SU-DHL-6 (cell line): Measurements from ENCODE around the gene ZNF205.

Source experiments
- H2AFZ ChIP-seq: fragments of 200-600 bp; sonication (generic); 2 replicates; pipeline ENCODE4 v1.6.1; 2014; ENCODE audit warnings: low read depth, mild to moderate bottlenecking, moderate library complexity, mixed read lengths, antibody characterized with exemption, low read length; ENCODE audit not compliant: severe bottlenecking
- H3F3A ChIP-seq: fragments of 200-600 bp; shearing (Covaris generic); 2 replicates; pipeline ENCODE4 v1.6.0; 2016; ENCODE audit warnings: antibody characterized with exemption, mild to moderate bottlenecking; ENCODE audit not compliant: insufficient read depth
- H3K27ac ChIP-seq: fragments of 200-600 bp; sonication (generic); 2 replicates; pipeline ENCODE4 v1.5.1; 2016; ENCODE audit warnings: low read depth, mild to moderate bottlenecking, low read length, moderate library complexity, mixed read lengths
- H3K27me3 ChIP-seq: fragments of 200-600 bp; sonication (generic), shearing (Covaris generic); 2 replicates; pipeline ENCODE4 v1.6.0; 2014; ENCODE audit warnings: mild to moderate bottlenecking, low read length
- H3K36me3 ChIP-seq: fragments of 200-600 bp; sonication (generic); 2 replicates; pipeline ENCODE4 v1.6.1; 2014; ENCODE audit warnings: mild to moderate bottlenecking, low read length, mixed read lengths
- H3K4me2 ChIP-seq: fragments of 300-600, 200-600 bp; shearing (Covaris generic), sonication (generic); 2 replicates; pipeline ENCODE4 v1.6.0; 2014; ENCODE audit warnings: low read length, low read depth, mild to moderate bottlenecking; ENCODE audit not compliant: poor library complexity, severe bottlenecking
- H3K4me3 ChIP-seq: fragments of 200-600 bp; sonication (generic); 2 replicates; pipeline ENCODE4 v1.5.1; 2014; ENCODE audit warnings: antibody characterized with exemption, low read length, mild to moderate bottlenecking, mixed read lengths; ENCODE audit not compliant: insufficient read depth, poor library complexity, severe bottlenecking
- H3K79me2 ChIP-seq: fragments of 200-600 bp; sonication (generic); 2 replicates; pipeline ENCODE4 v1.6.1; 2014; ENCODE audit warnings: mild to moderate bottlenecking, low read length, moderate library complexity; ENCODE audit not compliant: insufficient read depth
- H3K9ac ChIP-seq: fragments of 200-600 bp; sonication (generic); 2 replicates; pipeline ENCODE4 v1.7.0; 2014; ENCODE audit warnings: mild to moderate bottlenecking, low read length
- H3K9me2 ChIP-seq: fragments of 200-600 bp; sonication (generic); replicated peaks from 2 replicates; pipeline ENCODE4 v1.6.1; 2014; ENCODE audit warnings: low read length; ENCODE audit not compliant: insufficient read depth
- H3K9me3 ChIP-seq: fragments of 200-600 bp; sonication (generic); 2 replicates; pipeline ENCODE4 v1.6.1; 2014; ENCODE audit warnings: low read length, mixed read lengths; ENCODE audit not compliant: insufficient read depth
- H4K20me1 ChIP-seq: fragments of 200-600 bp; sonication (generic); 2 replicates; pipeline ENCODE4 v1.6.1; 2014; ENCODE audit warnings: low read depth, mild to moderate bottlenecking, antibody characterized with exemption, low read length, moderate library complexity, mixed read lengths
- CTCF ChIP-seq: fragments of 200-600 bp; sonication (generic); IDR thresholded peaks from one replicate; pipeline ENCODE4 v1.5.1; 2017; ENCODE audit warnings: antibody characterized with exemption, mild to moderate bottlenecking, low read length, moderate library complexity; ENCODE audit not compliant: insufficient read depth, poor library complexity, severe bottlenecking
- EZH2phosphoT487 ChIP-seq: fragments of 200-600 bp; sonication (generic), shearing (Covaris generic); conservative IDR thresholded peaks from 2 replicates; pipeline ENCODE4 v1.6.1; 2018; ENCODE audit warnings: mild to moderate bottlenecking, antibody characterized with exemption, low read length, moderate library complexity, mixed read lengths

The ZNF205 gene

GRCh38 chr16:3097266-3097665 lies 15.1 kb upstream of the ZNF205 start:
- no peaks in the 10 kb centered on the region for H4K20me1 ChIP-seq
- no peak overlapping the region for H3K9ac ChIP-seq
- H3F3A ChIP-seq: peaks cover 5% of the 10 kb centered on the region; the same call in 1 of the 2 replicates
- no peaks in the 10 kb centered on the region for H3K36me3 ChIP-seq
- no peak overlapping the region for H2AFZ ChIP-seq
- no peak overlapping the region for H3K4me2 ChIP-seq
- TF ChIP-seq CTCF (no peak), EZH2phosphoT487 (no peak)
- H3K9me2 ChIP-seq: no peaks in the 10 kb centered on the region
- H3K4me3 ChIP-seq: no peak overlapping the region
- H3K27ac ChIP-seq: no peak overlapping the region
- no peaks in the 10 kb centered on the region for H3K9me3 ChIP-seq
- H3K79me2 ChIP-seq: no peaks in the 10 kb centered on the region
- H3K27me3 ChIP-seq: no peaks in the 10 kb centered on the region

GRCh38 chr16:3098459-3099394 lies 13.7 kb upstream of the ZNF205 start, which contains the start of gene ZSCAN10:
TSS of gene ZSCAN10 (minus strand) at chr16:3099294. CDS start at chr16:3092937, 6,357 bp downstream.
- Histone ChIP-seq H3K9me3 (no peaks in the 10 kb centered on the region), H3K4me3 (no peak within 1 kb of the TSS), H3F3A (peaks cover 5% of the 10 kb centered on the region; the same call in 1 of the 2 replicates), H3K27me3 (no peaks in the 10 kb centered on the region), H3K27ac (no peak within 1 kb of the TSS), H3K9me2 (no peaks in the 10 kb centered on the region), H3K36me3 (no peaks in the 10 kb centered on the region), H3K4me2 (no peak within 1 kb of the TSS), H3K9ac (no peak within 1 kb of the TSS), H4K20me1 (no peaks in the 10 kb centered on the region), H2AFZ (no peak within 1 kb of the TSS), H3K79me2 (no peaks in the 10 kb centered on the region)
- TF ChIP-seq CTCF (no peak), EZH2phosphoT487 (no peak)

GRCh38 chr16:3099395-3099731 lies 13.0 kb upstream of the ZNF205 start:
- TF ChIP-seq CTCF (no peak), EZH2phosphoT487 (no peak)
- no peaks in the 10 kb centered on the region for H3K79me2 ChIP-seq
- no peaks in the 10 kb centered on the region for H3K9me2 ChIP-seq
- H2AFZ ChIP-seq: no peak overlapping the region
- no peak overlapping the region for H3K27ac ChIP-seq
- H3K4me3 ChIP-seq: no peak overlapping the region
- no peaks in the 10 kb centered on the region for H4K20me1 ChIP-seq
- no peaks in the 10 kb centered on the region for H3K27me3 ChIP-seq
- no peak overlapping the region for H3K4me2 ChIP-seq
- H3K36me3 ChIP-seq: no peaks in the 10 kb centered on the region
- H3F3A ChIP-seq: peaks cover 5% of the 10 kb centered on the region; the same call in 1 of the 2 replicates
- no peak overlapping the region for H3K9ac ChIP-seq
- no peaks in the 10 kb centered on the region for H3K9me3 ChIP-seq
